Measurements from ENCODE around the gene STOX2.

DNA sequence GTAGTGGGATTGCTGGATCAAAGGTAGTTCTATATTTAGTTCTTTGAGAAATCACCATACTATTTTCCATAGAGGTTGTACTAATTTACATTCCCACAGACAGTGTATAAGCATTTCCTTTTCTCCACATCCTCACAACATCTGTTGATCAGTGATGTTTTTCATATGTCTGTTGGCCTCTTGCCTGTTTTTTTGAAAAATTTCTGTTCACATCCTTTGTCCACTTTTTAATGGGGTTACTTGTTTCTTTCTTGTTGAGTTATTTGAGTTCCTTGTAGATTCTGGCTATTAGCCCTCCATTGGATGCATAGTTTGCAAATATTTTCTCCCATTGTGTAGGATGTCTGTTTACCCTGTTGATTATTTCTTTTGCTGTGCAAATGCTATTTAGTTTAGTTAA, 72.6 kb downstream of the STOX2 start:
- TF ChIP-seq, protein P1, sequence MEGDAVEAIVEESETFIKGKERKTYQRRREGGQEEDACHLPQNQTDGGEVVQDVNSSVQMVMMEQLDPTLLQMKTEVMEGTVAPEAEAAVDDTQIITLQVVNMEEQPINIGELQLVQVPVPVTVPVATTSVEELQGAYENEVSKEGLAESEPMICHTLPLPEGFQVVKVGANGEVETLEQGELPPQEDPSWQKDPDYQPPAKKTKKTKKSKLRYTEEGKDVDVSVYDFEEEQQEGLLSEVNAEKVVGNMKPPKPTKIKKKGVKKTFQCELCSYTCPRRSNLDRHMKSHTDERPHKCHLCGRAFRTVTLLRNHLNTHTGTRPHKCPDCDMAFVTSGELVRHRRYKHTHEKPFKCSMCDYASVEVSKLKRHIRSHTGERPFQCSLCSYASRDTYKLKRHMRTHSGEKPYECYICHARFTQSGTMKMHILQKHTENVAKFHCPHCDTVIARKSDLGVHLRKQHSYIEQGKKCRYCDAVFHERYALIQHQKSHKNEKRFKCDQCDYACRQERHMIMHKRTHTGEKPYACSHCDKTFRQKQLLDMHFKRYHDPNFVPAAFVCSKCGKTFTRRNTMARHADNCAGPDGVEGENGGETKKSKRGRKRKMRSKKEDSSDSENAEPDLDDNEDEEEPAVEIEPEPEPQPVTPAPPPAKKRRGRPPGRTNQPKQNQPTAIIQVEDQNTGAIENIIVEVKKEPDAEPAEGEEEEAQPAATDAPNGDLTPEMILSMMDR (IDR thresholded peaks at IDR 0.05) = no peak
- TF ChIP-seq POLR2A (IDR thresholded peaks at IDR 0.05) = no peak
